GM23248 (cell line): Measurements from ENCODE around the gene BATF. TPM values are rescaled to one million over a fixed set of nuclear protein-coding genes. Genes with fewer than 3 reads are reported as not detected.

Experiments used
- DNase-seq: peaks from one replicate; pipeline ENCODE4 v3.0.0-alpha.2; 2015
- H2AFZ ChIP-seq: fragments of 200-600 bp; sonication (generic); 2 replicates; pipeline ENCODE4 v1.6.1; 2016; ENCODE audit warnings: antibody characterized with exemption
- H3F3A ChIP-seq: fragments of 200-600 bp; sonication (generic); 2 replicates; pipeline ENCODE4 v1.6.1; 2016; ENCODE audit warnings: mild to moderate bottlenecking, antibody characterized with exemption, mixed run types; ENCODE audit not compliant: insufficient read depth
- H3K27ac ChIP-seq: fragments of 200-600 bp; sonication (generic); 2 replicates; pipeline ENCODE4 v1.5.1; 2016; ENCODE audit warnings: mild to moderate bottlenecking
- H3K27me3 ChIP-seq: fragments of 200-600 bp; sonication (generic); replicated peaks from 2 replicates; pipeline ENCODE4 v1.6.1; 2016; ENCODE audit warnings: mild to moderate bottlenecking; ENCODE audit not compliant: insufficient read depth
- H3K36me3 ChIP-seq: fragments of 200-600 bp; sonication (generic); 2 replicates; pipeline ENCODE4 v1.6.1; 2016; ENCODE audit warnings: low read depth, mild to moderate bottlenecking
- H3K4me1 ChIP-seq: fragments of 200-600 bp; sonication (generic); 2 replicates; pipeline ENCODE4 v1.6.1; 2016; ENCODE audit warnings: mild to moderate bottlenecking; ENCODE audit not compliant: insufficient read depth
- H3K4me2 ChIP-seq: fragments of 200-600 bp; sonication (generic); one replicate; pipeline ENCODE4 v1.6.1; 2016; ENCODE audit warnings: mild to moderate bottlenecking; ENCODE audit not compliant: unreplicated experiment
- H3K4me3 ChIP-seq: fragments of 200-600 bp; sonication (generic); 2 replicates; pipeline ENCODE4 v1.5.1; 2016; ENCODE audit warnings: mild to moderate bottlenecking
- H3K79me2 ChIP-seq: fragments of 200-600 bp; sonication (generic); 2 replicates; pipeline ENCODE4 v1.6.1; 2016; ENCODE audit warnings: mild to moderate bottlenecking; ENCODE audit not compliant: insufficient read depth
- H3K9ac ChIP-seq: fragments of 200-600 bp; sonication (generic); 2 replicates; pipeline ENCODE4 v1.6.1; 2016; ENCODE audit warnings: mild to moderate bottlenecking
- H3K9me2 ChIP-seq: fragments of 200-600 bp; sonication (generic); 2 replicates; pipeline ENCODE4 v1.6.1; 2016; ENCODE audit warnings: mixed run types, mild to moderate bottlenecking, moderate library complexity; ENCODE audit not compliant: insufficient read depth
- H3K9me3 ChIP-seq: fragments of 200-600 bp; sonication (generic); one replicate; pipeline ENCODE4 v1.6.1; 2017; ENCODE audit warnings: low read depth
- H4K20me1 ChIP-seq: fragments of 200-600 bp; sonication (generic); 2 replicates; pipeline ENCODE4 v1.6.0; 2016; ENCODE audit not compliant: insufficient read depth
- EZH2 ChIP-seq: fragments of 200-600 bp; sonication (generic); IDR thresholded peaks from 2 replicates; pipeline ENCODE4 v1.6.1; 2018; ENCODE audit warnings: antibody characterized with exemption, mild to moderate bottlenecking; ENCODE audit not compliant: insufficient read depth, poor library complexity, severe bottlenecking
- EZH2phosphoT487 ChIP-seq: fragments of 200-600 bp; sonication (generic); IDR thresholded peaks from 2 replicates; pipeline ENCODE4 v1.6.1; 2018; ENCODE audit warnings: antibody characterized with exemption, moderate library complexity, mild to moderate bottlenecking, low read depth; ENCODE audit not compliant: insufficient read depth
- WGBS, 2 experiments: methylation state at CpG; one replicate each; pipeline ENCODE4 v1.1.6; 2015 to 2017; ENCODE audit warnings: low lambda C conversion rate in 2 of 2, low coverage in 1 of 2; ENCODE audit errors: missing lambda C conversion rate in 2 of 2; 5-methylcytosine and 5-hydroxymethylcytosine counted together
- in situ Hi-C: fragments of 300-500 bp; cut with MboI; formaldehyde crosslinking; loops from 2 replicates; pipeline ENCODE4 v1.15.0; 2020
- polyA plus RNA-seq: library from polyadenylated mRNA; unstranded; fragments of >200 nt; fragmentation: Nextera tagmentation; extraction: Ambion mirVana; gene quantifications from 2 replicates; pipeline ENCODE4 v1.2.1, GENCODE V29; 2016
- total RNA-seq: library from RNA; depleted of rRNA; stranded (reverse); fragments of >200 nt; shearing (Covaris generic); gene quantifications from 2 replicates; pipeline ENCODE4 v1.2.3, GENCODE V29; 2014

The BATF gene
- total and polyA plus RNA-seq, 2 experiments from 2014 or later: not detected

DNA sequence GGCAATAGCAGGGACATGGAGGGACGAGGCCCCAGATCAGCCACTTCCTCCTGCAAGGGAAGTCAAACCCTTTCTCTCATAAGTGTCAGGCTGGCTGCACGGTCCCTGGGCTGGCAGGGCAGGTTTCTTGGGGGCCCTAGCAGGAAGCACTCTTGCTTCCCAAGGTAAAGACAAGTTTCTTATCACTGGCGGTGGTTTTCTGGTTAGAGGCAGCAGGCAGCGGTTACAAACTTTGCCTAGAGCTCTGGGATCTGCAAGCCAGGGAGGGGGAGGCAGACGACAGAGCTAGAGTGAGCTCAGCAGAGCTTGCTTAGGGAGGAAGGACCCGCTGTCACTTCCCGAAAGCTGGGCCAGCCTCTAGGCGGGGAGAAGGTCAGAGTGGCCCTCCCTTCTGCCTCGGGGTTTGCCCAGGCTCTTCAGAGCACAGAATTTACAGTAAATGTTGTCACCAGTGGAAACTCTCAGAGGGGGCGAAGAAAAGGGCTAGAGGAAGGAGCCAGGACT lies 20.4 kb downstream of the BATF start:
- Histone ChIP-seq H2AFZ (no peak overlapping the region), H3K27ac (no peak overlapping the region), H3K9ac (no peak overlapping the region), H3K79me2 (no peaks in the 10 kb centered on the region), H3F3A (no peaks in the 10 kb centered on the region), H3K4me3 (no peak overlapping the region), H3K27me3 (no peaks in the 10 kb centered on the region), H3K4me1 (no peaks in the 10 kb centered on the region), H3K9me2 (no peaks in the 10 kb centered on the region), H3K36me3 (no peaks in the 10 kb centered on the region), H4K20me1 (no peaks in the 10 kb centered on the region), H3K4me2 (no peak overlapping the region), H3K9me3 (no peaks in the 10 kb centered on the region)
- WGBS, 2 experiments: 24 to 38% methylated on average over 10 of the region's 10 CpGs
- DNase-seq: peak; percentile 38
- in situ Hi-C loops: no loop called here
- TF ChIP-seq EZH2: no peak
- no peak for TF ChIP-seq EZH2phosphoT487

DNA sequence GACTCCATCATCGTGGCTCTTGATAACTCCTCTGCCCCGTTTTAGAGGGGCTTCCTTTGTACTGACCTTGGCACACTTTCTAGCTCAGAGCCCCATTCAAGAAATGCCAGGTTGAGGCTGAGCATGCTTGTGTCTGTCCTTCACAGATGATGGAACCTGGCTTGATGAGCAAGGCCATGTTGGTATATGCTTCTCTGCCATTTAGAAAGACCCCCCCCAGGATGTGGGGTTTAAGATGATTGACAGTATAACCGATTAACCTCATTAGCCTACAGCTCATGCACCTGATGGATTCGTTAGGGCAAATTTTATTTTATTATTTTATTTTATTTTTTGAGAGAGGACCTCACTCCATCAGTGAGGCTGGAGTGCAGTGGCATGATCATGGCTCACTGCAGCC lies 21.0 kb downstream of the BATF start:
- no peaks in the 10 kb centered on the region for H3K27me3 ChIP-seq
- 76 to 79% methylated on average over 4 of the region's 4 CpGs for WGBS, 2 experiments
- TF ChIP-seq EZH2 (no peak), EZH2phosphoT487 (no peak)

DNA sequence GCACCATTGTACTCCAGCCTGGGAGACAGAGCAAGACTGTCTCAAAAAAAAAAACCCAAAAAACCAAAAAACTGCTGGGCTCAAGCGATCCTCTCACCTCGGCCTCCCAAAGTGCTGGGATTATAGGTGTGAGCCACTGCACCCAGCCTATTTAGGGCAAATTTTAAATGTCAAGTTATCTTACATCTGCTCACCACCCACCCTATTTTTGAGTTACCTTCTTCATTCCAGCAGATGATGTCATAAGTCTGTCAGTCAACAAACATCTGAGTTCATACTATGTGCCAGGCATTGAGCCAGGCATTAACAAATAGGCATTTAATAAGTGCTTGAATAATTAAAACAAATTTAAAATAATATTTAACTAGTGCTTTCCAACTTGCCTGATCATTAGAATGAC lies 21.5 kb downstream of the BATF start:
- Histone ChIP-seq H3K9me3 (no peaks in the 10 kb centered on the region), H3K4me1 (no peaks in the 10 kb centered on the region), H3K9ac (no peak overlapping the region), H3K4me2 (no peak overlapping the region), H3K27ac (no peak overlapping the region), H3K79me2 (no peaks in the 10 kb centered on the region), H3K27me3 (no peaks in the 10 kb centered on the region), H3K4me3 (no peak overlapping the region), H3F3A (no peaks in the 10 kb centered on the region), H2AFZ (no peak overlapping the region), H3K36me3 (no peaks in the 10 kb centered on the region), H4K20me1 (no peaks in the 10 kb centered on the region), H3K9me2 (no peaks in the 10 kb centered on the region)
- WGBS, 2 experiments: 93 to 97% methylated on average over 2 of the region's 2 CpGs
- no peak for DNase-seq
- in situ Hi-C loops: no loop called here
- TF ChIP-seq EZH2phosphoT487 (no peak), EZH2 (no peak)

More for the DNA sequence above, 21.0 kb downstream of the BATF start:
- H2AFZ ChIP-seq: no peak overlapping the region
- in situ Hi-C loops: no loop called here
- no peak for DNase-seq
- no peaks in the 10 kb centered on the region for H3K4me1 ChIP-seq
- no peaks in the 10 kb centered on the region for H3F3A ChIP-seq
- no peak overlapping the region for H3K27ac ChIP-seq
- no peaks in the 10 kb centered on the region for H3K9me3 ChIP-seq
- no peak overlapping the region for H3K4me2 ChIP-seq
- no peaks in the 10 kb centered on the region for H4K20me1 ChIP-seq
- H3K4me3 ChIP-seq: no peak overlapping the region
- H3K36me3 ChIP-seq: no peaks in the 10 kb centered on the region
- no peaks in the 10 kb centered on the region for H3K79me2 ChIP-seq
- no peak overlapping the region for H3K9ac ChIP-seq
- no peaks in the 10 kb centered on the region for H3K9me2 ChIP-seq

DNA sequence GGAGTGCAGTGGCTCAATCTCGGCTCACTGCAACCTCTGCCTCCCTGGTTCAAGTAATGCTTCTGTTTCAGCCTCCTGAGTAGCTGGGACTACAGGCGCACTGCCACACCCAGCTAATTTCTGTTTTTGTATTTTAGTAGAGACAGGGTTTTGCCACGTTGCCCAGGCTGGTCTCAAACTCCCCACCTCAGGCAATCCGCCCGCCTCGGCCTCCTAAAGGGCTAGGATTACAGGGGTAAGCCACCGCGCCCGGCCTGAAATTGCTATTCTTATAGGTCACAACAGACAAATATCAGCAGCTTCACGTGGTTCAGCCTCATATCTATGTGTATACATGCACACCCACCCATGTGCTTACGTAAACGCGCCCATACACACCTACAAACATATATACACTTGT lies 23.6 kb downstream of the BATF start:
- no peak for TF ChIP-seq EZH2phosphoT487
- TF ChIP-seq EZH2: no peak
- H3F3A ChIP-seq: no peaks in the 10 kb centered on the region
- H3K27me3 ChIP-seq: 0 out of 2 replicates have a peak, but pooled peaks cover 5% of the 10 kb centered on the region
- DNase-seq: no peak
- no peak overlapping the region for H2AFZ ChIP-seq
- no peaks in the 10 kb centered on the region for H4K20me1 ChIP-seq
- H3K9me3 ChIP-seq: no peaks in the 10 kb centered on the region
- H3K4me1 ChIP-seq: no peaks in the 10 kb centered on the region
- no peaks in the 10 kb centered on the region for H3K9me2 ChIP-seq
- no peak overlapping the region for H3K4me3 ChIP-seq
- H3K79me2 ChIP-seq: no peaks in the 10 kb centered on the region
- H3K4me2 ChIP-seq: no peak overlapping the region
- WGBS, 2 experiments: 78% methylated on average over 13 of the region's 13 CpGs
- in situ Hi-C loops: no loop called here
- no peaks in the 10 kb centered on the region for H3K36me3 ChIP-seq
- H3K9ac ChIP-seq: no peak overlapping the region
- no peak overlapping the region for H3K27ac ChIP-seq
